AML-193 (cell line): ENCODE results near the gene BCAR3.
"Not testable (repeated sequence)": the region's sequence is repeated elsewhere in the genome, so short reads cannot be mapped to it uniquely, and the experiment has no call there.

Source experiments
- DNase-seq, 2 experiments: peaks; one replicate each; lab custom pipeline; 2025; lab: John Stamatoyannopoulos, UW

BCAR3 gene

DNA sequence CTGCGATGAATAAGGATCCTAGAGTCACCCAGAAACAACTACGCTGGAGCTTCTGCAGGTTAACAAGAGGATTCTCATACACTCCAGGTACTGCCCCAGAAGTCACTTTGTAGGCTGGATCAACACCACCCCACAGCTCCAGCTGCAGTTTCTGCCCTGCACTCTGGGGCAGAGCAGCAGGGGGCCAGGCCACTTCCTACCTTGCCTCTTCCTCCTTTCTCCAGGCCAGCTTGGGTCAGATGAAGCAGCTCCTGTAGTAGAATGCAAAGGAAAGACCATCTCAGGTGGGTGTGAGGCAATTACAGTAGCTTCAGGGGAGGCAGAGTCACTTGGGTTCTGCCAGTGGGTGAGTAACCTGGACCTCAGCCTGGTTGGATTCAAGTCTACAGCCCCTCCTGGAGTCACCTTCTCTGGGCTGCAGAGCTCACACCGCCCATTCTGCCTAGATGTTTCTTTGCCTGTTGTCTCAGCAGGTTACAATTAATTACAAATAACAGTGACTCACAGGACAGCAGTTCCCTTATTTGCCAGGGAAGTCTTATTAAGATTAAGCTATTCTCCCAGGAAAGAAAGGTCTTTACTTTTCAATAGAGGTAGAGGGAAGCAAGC lies 24.4 kb upstream of the BCAR3 start:
- no peak for DNase-seq

DNA sequence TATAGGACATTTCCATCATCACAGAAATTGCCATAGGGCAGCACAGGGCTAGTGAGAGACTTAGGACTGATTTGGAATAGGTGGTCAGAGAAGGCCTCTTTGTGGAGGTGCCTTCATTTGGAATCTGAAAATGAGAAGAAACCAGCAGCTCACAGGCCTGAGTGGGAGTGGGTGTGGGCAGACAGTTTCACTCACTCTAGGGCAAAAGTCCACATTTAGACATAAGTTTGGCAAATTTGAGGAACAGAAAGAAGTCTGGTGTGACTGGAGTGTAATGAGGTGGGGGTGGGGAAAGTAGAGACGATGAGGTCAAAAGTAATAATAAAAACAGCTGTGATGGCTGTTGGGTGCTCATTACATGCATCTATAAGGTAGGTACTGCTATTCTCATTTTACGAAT lies 22.4 kb upstream of the BCAR3 start:
- no peak for DNase-seq

DNA sequence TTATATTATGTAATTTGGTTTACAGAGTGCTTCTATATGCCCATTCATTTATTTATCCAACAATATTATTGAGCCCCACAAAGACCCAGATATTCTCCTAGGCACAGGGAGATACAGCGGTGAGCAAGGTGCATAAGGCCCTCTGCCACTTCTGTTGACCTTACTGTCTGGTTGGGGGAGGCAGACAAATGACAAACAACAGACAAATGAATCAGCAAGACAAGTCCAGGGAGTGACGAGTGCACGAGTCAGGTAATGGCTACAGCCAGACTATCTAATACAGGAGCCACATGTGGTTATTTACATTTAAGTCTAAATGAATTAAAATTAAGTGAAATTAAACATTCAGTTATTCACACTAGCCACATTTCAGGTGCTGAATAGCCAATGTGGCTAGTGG lies 22.0 kb upstream of the BCAR3 start:
- DNase-seq: no peak

DNA sequence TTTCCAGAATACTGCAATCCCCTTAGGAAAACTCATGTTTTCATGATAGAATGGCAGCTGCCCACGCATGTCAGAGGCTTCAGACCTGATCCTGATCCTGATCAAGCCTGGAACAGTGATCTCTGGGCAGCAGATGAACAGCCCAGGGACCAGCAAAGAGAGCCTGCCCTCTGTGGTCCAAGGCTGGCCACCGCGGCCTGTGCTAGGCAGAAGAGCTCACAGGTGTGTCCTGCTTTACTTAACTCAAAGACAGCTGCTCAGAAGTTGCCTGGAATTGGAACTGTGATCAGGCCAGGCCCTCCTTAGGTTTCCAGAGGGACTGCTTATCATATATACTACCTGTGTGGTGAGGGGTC lies 21.2 kb upstream of the BCAR3 start:
- no peak for DNase-seq

DNA sequence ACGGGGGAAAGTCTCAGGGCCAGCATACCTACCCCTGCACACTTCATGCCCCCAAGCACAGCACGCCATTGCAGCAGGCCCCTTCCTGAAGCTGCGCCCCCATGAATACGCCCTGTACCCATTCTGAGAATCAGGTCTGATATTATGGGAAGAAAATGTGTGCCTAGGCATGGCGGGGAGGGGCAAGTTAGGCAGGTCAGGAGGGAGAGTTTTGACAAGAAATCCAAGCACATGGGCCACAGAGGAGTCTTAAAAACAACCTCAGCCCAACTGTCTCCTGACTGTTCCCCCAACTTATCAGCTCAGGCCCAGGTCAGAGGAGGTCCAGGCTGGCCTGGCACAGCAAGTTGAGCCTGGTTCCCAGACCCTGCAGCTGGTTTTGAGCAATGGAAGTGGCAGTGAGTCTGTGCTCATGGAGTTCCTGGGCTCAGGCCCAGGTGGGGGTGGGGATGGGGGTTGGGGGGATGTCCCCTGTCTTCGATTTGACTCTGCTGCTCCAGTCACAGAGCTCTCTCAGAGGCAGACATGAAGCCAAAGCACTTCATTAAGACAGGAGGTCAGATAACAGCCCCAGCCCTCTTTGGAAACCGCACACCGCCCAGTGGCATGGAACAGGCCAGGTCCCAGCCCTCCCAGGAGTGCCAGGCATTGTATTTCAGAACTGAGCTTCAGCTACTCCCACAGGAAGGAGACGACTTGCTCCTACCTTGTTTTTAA lies 20.6 kb upstream of the BCAR3 start:
- no peak for DNase-seq

DNA sequence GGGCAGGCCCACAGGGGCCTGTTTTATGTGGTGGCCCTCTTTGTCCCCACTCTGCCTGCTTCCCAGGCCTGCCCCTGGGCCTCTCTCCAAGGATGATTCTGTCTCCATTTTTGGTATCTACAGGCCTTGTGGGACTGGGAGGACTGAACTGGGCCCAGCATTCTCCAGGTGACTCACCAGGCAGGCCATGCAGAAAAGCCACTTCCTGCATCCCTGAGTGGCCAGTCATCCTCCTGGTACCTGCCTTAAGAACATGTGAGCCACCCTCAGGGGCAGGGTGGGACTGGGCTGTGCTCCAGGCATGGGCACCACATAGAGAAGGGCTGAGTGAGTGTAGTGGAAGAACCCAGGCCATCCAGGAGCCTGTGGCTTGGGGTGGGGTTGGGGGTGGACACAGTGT lies 20.0 kb upstream of the BCAR3 start:
- no peak for DNase-seq

DNA sequence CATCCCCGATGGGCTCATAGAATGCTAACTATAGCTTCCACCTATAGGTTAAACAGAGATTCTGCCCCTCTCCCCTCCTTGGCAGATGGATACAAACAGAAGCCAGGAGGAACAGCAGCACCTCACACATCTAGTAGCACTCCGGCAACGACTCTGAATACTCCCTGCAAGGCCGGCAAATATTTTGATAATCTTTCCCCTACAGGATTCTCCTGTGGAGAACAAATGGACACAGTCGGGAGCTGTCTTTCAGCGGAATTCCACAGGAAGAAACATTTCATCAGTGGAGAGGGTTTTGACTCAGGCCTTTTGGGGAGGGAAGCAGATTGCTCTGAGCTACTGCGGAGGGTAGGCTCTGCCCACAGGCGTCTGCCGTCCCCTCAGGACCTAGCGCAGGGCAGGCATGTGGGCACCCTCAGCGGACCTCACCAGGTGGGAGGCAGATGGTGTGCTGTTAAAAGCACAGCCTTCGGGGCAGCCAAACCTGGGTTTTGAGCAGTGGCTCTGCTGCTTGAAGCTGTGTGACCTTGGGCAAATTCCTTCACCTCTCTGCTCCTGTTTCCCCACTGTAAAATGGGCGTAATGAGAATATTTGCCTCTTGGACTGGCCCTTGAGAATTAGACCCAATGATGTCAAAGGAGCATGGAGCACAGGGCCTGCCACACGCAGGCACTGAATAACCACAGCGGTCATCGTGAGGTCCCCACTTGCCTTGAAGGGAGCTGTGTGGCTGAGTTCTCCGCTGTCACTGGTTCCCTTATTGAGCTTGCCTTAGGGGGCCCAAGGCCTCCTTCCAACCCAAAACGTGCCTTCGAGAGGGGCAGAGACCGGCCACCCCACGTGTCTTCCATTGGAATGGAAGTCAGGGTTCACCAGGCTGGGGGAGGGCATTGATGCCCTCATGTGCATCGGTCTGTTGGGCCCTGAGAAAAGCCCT lies 19.2 kb upstream of the BCAR3 start:
- no peak for DNase-seq

DNA sequence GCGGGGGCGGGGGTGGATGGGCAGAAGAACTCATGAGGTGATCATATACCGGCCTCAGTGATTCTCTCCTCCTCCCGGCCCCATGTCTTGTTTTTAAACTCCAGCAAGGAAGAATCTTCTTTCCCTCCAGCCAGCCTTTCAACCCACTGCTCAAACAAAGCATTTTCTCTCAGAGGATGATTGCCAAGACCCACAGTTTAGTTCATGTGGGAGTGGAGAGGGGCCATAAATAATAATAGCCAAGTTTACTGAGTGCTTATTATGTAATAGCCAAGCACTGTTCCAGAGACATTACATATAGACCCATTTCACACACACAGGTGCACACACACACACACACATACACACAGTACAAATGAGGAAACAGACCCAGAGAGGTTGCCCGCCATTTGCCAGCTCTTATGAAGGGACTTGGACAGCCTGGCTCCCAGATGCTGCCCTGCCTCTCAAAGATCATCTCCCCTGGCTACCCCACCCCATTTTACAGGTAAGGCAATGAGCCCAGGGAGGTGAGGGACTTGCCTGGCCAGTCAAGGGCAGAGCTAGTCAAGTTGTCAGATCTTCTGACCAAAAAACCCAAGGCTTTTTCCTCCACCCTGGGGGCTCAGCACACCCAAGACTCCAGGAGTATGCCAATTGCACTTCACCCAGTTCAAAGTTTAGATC lies 18.0 kb upstream of the BCAR3 start:
- DNase-seq: no peak

DNA sequence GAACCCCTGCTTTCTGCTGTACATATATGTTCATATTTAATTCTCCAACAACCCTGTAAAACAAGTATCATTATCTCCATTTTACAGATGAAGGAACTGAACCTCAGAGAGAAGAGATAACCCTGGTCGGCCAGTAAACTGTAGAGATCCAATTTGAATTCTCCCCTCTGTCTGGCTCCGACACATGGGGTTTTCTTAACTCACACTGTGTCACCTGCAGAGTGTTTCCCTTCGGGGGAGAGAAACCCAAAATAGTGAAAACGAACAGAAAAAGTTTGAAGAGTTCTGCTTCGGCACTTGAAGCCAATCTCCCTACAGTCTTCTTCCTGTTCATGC lies 17.4 kb upstream of the BCAR3 start:
- DNase-seq: no peak

DNA sequence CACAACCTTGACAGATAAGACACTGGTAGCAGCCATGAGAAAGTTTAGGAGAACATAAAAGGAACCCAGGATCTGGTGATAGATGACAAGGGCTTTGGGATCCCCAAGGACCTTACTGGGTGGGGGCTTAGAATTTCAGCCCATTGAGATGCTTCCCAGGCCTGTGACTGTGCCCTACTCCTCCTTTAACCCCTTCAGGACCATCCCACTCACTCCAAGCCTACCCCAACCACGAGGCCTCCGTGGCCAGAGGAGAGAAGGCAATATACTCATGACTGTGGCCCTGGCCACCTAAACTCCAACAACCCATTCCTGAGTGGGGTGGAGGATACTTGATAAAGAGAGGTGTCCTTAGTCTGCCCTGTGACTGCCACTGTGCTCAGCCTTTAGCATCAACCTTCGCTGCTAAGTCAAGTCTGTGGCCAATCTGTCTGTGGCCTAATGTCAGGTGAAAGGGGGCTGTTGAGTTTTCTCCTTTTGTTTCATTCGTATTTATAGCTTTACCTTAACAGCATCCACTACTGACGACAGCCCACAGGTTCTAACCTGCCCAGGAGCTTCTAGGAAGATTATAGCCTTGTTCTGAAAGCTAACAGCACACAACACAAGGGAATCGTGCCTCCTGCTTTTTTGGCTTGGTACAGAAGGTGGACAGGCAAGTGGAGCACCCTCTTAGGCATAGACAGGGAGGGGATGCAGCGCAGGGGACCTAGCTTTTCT lies 16.9 kb upstream of the BCAR3 start:
- no peak for DNase-seq

DNA sequence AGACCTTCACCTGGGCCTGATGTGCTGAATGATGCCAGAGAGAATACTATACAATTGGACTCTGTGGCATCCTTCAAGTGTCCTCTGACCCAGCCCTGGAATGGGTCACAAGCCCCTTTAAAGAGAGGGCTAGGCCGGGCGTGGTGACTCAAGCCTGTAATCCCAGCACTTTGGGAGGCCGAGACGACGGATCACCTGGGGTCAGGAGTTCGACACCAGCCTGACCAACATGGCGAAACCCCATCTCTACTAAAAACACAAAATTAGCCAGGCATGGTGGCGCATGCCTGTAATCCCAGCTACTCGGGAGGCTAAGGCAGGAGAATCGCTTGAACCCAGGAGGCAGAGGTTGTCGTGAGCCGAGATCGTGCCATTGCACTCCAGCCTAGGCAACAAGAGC lies 15.9 kb upstream of the BCAR3 start:
- not testable (repeated sequence) for DNase-seq

DNA sequence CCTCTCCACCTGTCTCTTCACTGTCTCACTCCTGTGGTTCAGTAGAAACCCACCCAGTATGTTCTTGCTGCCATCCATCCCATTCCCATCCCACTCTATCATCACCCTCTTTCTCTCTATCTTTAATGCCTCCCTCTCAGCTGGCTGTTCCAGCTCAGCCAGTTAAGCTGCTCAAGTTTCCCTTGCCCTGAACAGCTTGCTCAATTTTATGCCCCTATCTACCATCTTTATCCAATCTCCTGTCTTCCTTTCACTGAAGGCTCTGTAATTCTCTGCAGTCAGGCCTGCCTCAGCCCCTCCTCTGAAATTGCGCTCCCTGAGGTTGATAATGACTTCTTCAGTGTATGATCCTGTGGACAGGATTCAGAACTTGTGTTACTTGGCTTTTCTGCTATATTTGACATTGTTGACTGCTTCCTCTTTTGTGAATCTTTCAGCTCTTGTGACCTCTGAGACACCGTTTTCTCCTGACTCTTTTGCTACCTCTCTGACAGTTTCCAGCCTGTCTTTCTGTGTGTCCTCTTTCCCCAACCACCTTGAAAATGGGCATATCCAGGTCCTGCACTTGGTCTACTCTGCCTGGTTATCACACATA lies 13.9 kb upstream of the BCAR3 start:
- no peak for DNase-seq

DNA sequence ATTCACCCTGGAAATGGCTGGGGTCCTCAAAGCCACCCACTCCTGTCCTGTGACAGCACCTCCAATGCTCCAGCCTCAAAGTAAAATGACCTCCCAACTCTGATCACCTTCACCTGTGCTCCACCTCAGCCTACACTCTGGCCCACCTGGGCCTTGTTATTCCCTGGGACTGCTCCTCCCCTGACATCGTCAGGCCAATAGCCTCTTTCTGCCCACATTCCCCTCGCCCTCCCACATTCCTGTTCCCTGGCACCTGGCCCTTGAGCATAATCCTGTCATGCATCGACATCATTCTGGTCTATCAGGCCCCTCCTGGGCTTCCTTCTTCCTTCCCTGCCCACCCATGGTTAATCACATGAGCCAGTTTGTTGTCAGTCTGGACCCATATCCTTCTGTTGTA lies 13.2 kb upstream of the BCAR3 start:
- no peak for DNase-seq

DNA sequence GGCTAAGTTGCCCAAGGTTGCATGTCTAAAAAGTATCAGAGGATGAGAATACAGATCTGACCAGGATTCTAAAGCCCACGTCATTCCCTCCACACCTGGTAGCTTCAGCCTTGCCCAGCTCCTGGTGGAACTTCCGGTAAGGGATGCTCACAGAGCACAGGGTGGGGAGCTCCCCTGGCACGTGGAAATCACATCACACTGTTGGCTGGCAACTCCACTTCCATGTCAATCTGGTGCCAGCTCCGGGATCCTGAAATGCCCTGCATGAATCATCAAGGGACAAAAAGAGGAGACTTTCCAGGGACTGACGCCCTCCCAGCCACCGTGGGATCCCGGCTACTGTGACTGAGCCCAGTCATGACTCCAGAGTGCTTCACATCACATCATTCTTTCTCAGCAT lies 12.4 kb upstream of the BCAR3 start:
- DNase-seq: no peak

DNA sequence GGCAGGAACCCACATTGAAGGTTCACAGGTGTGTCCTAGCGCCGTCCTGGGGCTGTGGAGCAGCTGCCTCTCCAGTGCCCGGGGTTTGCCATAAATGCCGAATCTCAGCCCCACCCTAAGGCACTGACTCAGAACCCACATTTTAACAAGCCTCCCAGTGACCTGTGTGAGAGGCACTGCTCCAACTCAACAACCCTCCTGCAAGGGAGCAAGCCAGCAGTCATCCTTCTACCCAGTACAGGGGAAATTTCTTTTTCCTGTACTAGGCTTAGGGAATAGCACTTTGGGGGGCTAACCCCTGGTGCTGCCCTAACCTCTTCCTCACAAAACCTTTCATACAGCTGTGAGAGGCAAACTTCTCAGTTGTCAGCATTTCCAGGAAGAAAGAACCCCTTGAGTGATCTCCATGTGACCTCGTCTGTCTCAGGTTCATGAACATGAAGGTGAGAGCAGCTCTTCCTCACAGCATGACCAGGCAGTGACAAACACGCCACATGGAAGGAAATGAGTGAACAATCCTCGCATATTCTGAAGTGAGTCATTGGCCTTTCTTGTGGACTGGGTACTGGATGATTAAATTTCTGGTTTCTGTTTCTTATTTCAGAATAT lies 11.4 kb upstream of the BCAR3 start:
- no peak for DNase-seq

DNA sequence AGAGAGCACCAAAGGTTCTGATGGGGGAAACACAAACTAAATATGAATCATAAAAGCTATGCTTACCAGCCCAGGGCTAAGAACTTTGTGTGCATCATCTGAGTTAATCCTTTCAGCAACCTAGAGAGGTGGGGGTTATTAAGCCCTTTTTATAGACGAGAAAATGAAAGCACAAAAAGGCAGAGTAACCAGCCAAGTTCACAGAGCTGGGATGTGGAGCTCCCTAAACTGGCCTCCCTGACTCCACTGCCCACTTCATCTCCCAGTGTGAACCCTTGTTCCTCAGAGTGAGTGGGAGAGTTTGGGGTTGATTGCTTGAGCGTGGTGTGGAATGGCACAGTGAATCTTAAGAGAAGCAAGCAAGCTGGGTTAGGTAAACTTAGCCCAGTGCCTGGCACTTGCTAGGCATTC lies 10.8 kb upstream of the BCAR3 start:
- DNase-seq: no peak

DNA sequence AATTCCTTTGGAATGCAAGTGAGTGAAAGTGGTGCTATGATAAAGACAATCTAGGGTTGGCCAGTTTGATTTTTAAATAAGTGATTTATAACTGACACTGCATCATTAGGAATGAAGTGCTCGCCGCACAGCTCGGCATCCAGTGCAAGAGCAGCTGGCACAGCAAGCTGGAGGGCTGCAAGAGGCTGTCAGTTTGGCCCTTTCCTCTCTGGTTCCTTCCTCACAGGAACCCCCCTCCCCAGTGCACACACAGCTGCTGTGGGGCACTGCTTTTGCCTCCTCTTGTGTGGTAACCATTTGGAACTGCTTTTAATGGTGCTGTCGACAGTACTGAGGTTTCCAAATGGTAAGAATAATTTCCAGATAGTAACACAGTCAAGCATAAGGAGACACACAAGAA lies 10.4 kb upstream of the BCAR3 start:
- no peak for DNase-seq

DNA sequence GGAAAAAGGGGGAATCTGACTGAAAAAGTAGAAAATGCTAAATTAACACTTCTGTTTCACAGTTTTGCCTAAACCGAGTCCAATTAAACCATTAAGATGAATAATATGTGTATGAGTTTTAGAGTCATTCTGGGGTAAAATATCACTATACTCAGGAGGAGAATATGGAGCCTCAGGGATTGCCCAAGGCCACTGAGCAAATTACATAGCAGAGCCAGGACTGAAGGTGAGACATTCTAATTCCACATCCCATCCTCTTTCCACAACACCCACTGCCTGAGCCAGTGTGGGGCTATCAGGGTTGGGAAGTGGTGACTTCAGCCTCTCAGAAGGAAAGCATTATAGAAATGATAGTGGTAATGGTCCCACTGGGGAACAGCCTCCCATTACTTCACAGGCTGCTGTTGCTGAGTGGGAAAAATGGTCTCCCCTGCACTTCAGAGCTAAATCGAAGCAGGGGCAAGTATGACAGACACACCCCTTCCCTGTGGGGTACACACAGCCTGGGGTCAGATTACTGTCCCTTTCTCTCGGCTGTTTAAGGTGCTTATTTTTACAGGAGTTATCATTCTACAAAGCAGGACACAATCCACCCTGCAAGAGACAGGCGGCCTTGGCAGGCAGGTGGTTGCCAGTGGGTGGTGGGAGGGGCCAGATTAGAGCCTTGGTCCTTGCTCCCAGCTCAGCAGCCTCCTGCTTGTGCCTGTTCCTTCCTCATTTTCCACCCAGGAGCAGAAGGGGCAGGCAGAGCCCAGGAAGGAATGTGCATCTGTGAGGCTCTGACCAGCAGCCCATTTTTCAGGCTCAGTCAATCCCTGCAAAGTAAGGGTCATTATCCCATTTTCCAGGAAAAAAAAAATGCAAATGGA lies 9.5 kb upstream of the BCAR3 start:
- no peak for DNase-seq

DNA sequence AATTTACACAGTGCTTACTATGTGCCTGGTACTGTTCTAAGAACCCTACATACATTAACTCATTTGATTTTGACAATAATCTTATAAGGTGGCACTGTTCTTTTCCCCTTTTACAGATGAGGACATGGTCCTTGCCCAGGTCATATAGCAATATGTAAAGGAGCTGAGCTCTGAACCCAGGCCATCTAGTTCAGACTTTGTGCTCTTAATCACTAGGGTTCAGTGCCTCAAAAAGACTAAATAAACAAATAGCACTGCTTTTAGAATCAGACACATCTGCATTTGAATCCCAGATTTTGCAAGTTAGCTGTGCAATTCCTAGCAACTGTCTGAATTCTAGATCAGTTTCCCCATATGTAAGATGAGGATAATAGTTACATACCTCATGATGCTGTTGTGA lies 8.7 kb upstream of the BCAR3 start:
- no peak for DNase-seq

DNA sequence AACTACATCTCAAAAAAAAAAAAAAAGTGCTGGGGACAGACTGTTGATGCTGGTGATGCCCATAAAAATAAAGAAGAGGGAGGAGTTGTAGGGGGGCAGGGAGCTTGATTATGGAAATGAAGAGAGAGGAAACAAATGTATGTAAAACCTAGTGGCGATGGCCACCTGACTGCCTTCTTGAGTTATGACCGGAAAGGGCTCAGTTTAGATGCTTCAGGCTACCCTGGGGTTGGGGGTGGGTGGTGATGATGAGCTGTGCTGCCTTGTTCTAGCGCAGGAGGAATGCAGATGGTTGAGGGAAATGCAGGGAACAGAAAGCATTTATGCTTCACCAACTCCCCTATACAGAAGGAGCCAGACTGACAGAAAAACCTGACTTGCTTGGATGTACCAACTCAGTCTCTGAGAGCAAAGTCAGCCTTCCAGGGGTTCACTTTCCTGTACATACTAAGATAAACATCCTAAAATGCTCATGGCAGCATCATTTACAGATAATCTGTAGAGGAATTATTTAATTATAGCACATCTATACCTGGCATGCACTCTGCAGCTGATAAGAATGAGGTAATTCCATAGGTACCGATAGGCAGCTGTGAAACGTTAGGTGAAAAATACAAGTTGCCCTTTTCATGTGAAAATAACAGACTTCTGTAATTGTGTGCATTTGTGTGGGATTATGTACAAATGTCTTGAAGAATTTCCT lies 8.0 kb upstream of the BCAR3 start:
- no peak for DNase-seq
